Measurements from ENCODE around the gene STOML2. TPM values are rescaled to one million over a fixed set of nuclear protein-coding genes. Genes with fewer than 3 reads are reported as not detected.

The STOML2 gene
- total and polyA plus RNA-seq, 9 of the 15 experiments (the other 6 are each of a cell fraction or from before 2014, with no cell fraction given) = 110 to 220 (median 174) TPM

DNA sequence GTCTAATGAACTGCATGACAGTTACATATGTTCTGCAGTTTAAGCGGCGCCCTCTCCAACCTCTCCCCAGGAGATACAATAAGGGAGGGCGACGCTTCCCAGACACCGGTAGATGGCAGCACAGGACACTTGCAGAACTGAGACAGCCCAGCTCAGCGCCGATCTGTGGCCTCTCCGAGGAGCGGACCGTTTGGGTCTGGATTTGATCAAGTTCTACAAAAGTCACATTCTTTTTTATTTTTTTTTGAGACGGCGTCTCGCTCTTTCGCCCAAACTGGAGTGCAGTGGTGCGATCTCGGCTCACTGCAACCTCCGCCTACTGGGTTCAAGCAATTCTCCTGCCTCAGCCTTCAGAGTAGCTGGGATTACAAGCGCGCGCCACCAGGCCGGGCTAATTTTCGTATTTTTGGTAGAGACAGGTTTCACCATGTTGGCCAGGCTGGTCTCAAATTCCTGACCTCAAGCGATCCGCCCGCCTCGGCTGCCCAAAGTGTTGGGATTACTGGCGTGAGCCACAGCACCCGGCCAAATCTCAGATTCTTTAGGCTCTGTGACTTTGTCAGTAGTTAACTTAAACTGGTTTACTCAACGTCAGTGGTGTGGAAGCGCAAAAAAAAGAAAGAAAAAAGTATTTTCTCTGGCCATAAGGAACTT lies 14.1 kb upstream of the STOML2 start:
- Histone ChIP-seq H3K27me3 (ENCODE audit: control insufficient read depth in 2 of 2, insufficient read depth in 2 of 2, low read length in 2 of 2) (no peaks in the 10 kb centered on the region), H3K27ac (ENCODE audit: extremely low read depth, low read depth, low read length) (peak overlapping the region; percentile 62; the same call in 2 of the 3 replicates), H3K79me2 (ENCODE audit: control insufficient read depth, insufficient read depth, low read length) (peaks cover 26% of the 10 kb centered on the region), H3K36me3 (ENCODE audit: control insufficient read depth, insufficient read depth, low read length) (no peaks in the 10 kb centered on the region), H2AFZ (ENCODE audit: low read depth, low read length) (peak overlapping the region; percentile 95), H3K4me3 (peak overlapping the region; percentile 58), H4K20me1 (replicated peaks; ENCODE audit: control insufficient read depth, insufficient read depth, low read length) (peaks cover 4% of the 10 kb centered on the region), H3K9me1 (ENCODE audit: control insufficient read depth, insufficient read depth, low read length) (no peaks in the 10 kb centered on the region), H3K4me2 (ENCODE audit: insufficient read depth, low read length) (peak overlapping the region; percentile 99), H3K4me1 (replicated peaks in 1 of 2; ENCODE audit: control insufficient read depth in 2 of 2, insufficient read depth in 2 of 2, low read length in 2 of 2) (peaks cover 20 to 26% of the 10 kb centered on the region in 2 experiments), H3K9ac (ENCODE audit: insufficient read depth in 1 of 2, low read depth in 2 of 2, low read length in 2 of 2) (peak overlapping the region; percentile 46 to 67; a peak in 3 of 4 replicates), H3K9me3 (replicated peaks; ENCODE audit: control insufficient read depth, insufficient read depth, low read depth, low read length) (no peaks in the 10 kb centered on the region)
- in situ Hi-C loops (cut with MboI) (loop anchor here (5.0 kb wide), 2 partner anchors 140 to 355 kb away; no protein-coding TSS in a partner anchor), intact Hi-C loops (cut with micrococcal nuclease) (loop anchor here (1.0 to 5.0 kb wide), 3 partner anchors 45 to 360 kb away; partner anchors contain the start of gene UNC13B)
- FAIRE-seq = peak; percentile 90
- BruUV-seq (replicated peaks) = no TSS peak
- peak; percentile 80 for ATAC-seq
- DNase-seq (ENCODE audit: extremely low read depth in 1 of 4, low spot score in 3 of 4) = peak; percentile 71 to 92 (median 72)
- CTCF ChIA-PET (ENCODE audit: low intra/inter-chr PET ratio) = interaction anchor here (0.6 to 1.9 kb wide), 4 partner anchors 79 to 436 kb away, joined by 3 to 13 read pairs (median 7); no protein-coding TSS in a partner anchor
- WGBS (ENCODE audit: insufficient coverage, low coverage, missing lambda C conversion rate) = 30% methylated on average over 26 of the region's 30 CpGs
- POLR2A ChIA-PET = interaction anchor here (0.5 to 1.1 kb wide), 7 partner anchors 10 to 1071 kb away, joined by 3 to 7 read pairs (median 3); partner anchors contain the start of gene RUSC2
- TF ChIP-seq, protein P1, sequence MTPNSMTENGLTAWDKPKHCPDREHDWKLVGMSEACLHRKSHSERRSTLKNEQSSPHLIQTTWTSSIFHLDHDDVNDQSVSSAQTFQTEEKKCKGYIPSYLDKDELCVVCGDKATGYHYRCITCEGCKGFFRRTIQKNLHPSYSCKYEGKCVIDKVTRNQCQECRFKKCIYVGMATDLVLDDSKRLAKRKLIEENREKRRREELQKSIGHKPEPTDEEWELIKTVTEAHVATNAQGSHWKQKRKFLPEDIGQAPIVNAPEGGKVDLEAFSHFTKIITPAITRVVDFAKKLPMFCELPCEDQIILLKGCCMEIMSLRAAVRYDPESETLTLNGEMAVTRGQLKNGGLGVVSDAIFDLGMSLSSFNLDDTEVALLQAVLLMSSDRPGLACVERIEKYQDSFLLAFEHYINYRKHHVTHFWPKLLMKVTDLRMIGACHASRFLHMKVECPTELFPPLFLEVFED (CRISPR knock-in tag; conservative IDR thresholded peaks at IDR 0.05) = no peak
- no peak for TF ChIP-seq ZNF785 (CRISPR knock-in tag; IDR thresholded peaks at IDR 0.05)
- no peak for TF ChIP-seq XRCC4 (IDR thresholded peaks at IDR 0.05; ENCODE audit: extremely low read depth, insufficient read depth, insufficient read length)
- TF ChIP-seq SOX6 (IDR thresholded peaks at IDR 0.05) = no peak; the same call in 1 of the 2 replicates
- TF ChIP-seq CBX8 (IDR thresholded peaks at IDR 0.05; ENCODE audit: borderline replicate concordance, extremely low read depth, low read depth, low read length, poor library complexity, severe bottlenecking) = no peak
- peak; percentile 19; the same call in 1 of the 2 replicates for TF ChIP-seq JUND (IDR thresholded peaks at IDR 0.05; ENCODE audit: borderline replicate concordance, low read depth, low read length)
- TF ChIP-seq JUND (tag; IDR thresholded peaks at IDR 0.05; ENCODE audit: borderline replicate concordance, low read depth, low read length) = no peak
- TF ChIP-seq, protein P2, sequence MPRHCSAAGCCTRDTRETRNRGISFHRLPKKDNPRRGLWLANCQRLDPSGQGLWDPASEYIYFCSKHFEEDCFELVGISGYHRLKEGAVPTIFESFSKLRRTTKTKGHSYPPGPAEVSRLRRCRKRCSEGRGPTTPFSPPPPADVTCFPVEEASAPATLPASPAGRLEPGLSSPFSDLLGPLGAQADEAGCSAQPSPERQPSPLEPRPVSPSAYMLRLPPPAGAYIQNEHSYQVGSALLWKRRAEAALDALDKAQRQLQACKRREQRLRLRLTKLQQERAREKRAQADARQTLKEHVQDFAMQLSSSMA (CRISPR knock-in tag; IDR thresholded peaks at IDR 0.05) = no peak
- TF ChIP-seq NUFIP1 (IDR thresholded peaks at IDR 0.05; ENCODE audit: partially characterized antibody) = no peak
- TF ChIP-seq POLR2AphosphoS2 (IDR thresholded peaks at IDR 0.05; ENCODE audit: low read length) = no peak
- TF ChIP-seq ZNF764 (CRISPR knock-in tag; IDR thresholded peaks at IDR 0.05; ENCODE audit: low read depth) = no peak
- TF ChIP-seq MEF2A (IDR thresholded peaks at IDR 0.05; ENCODE audit: control insufficient read depth, low read depth, low read length) = no peak
- TF ChIP-seq MCM7 (IDR thresholded peaks at IDR 0.05) = no peak
- TF ChIP-seq PHB2 (IDR thresholded peaks at IDR 0.05; ENCODE audit: low read depth) = no peak
- no peak for TF ChIP-seq SIN3A (IDR thresholded peaks at IDR 0.05; ENCODE audit: borderline replicate concordance in 2 of 2, control insufficient read depth in 1 of 2, low read depth in 2 of 2, low read length in 2 of 2)
- no peak for TF ChIP-seq PHF21A (IDR thresholded peaks at IDR 0.05; ENCODE audit: borderline replicate concordance, low read depth)
- peak; percentile 46; the same call in 1 of the 2 replicates for TF ChIP-seq CREM (IDR thresholded peaks at IDR 0.05; ENCODE audit: low read depth)
- TF ChIP-seq GABPB2 (CRISPR knock-in tag; conservative IDR thresholded peaks at IDR 0.05) = no peak
- TF ChIP-seq NFYB (IDR thresholded peaks at IDR 0.05; ENCODE audit: extremely low read depth, insufficient read length) = no peak
